ENCODE measurements around the gene ITGAL. TPM values are rescaled to one million over a fixed set of nuclear protein-coding genes. Genes with fewer than 3 reads are reported as not detected.
"Not testable (repeated sequence)": the region's sequence is repeated elsewhere in the genome, so short reads cannot be mapped to it uniquely, and the experiment has no call there.

ITGAL gene
- total RNA-seq, 1 donor, result 0.36 TPM

GRCh38 chr16:30535777-30536190 is 63.2 kb downstream of the ITGAL start:
- TF ChIP-seq, protein P1, sequence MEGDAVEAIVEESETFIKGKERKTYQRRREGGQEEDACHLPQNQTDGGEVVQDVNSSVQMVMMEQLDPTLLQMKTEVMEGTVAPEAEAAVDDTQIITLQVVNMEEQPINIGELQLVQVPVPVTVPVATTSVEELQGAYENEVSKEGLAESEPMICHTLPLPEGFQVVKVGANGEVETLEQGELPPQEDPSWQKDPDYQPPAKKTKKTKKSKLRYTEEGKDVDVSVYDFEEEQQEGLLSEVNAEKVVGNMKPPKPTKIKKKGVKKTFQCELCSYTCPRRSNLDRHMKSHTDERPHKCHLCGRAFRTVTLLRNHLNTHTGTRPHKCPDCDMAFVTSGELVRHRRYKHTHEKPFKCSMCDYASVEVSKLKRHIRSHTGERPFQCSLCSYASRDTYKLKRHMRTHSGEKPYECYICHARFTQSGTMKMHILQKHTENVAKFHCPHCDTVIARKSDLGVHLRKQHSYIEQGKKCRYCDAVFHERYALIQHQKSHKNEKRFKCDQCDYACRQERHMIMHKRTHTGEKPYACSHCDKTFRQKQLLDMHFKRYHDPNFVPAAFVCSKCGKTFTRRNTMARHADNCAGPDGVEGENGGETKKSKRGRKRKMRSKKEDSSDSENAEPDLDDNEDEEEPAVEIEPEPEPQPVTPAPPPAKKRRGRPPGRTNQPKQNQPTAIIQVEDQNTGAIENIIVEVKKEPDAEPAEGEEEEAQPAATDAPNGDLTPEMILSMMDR (IDR thresholded peaks at IDR 0.05; ENCODE audit: extremely low read depth, low read depth, low read length), result peak; percentile 64
- H3K36me3 ChIP-seq (ENCODE audit: insufficient read depth, low read length), result peaks cover 15% of the 10 kb centered on the region
- peak overlapping the region; percentile 93 for H3K27ac ChIP-seq (ENCODE audit: low read depth, low read length)
- peak overlapping the region; percentile 85 for H3K4me2 ChIP-seq (ENCODE audit: insufficient read depth, low read length)
- H3K79me2 ChIP-seq (ENCODE audit: insufficient read depth, low read length), result peaks cover 21% of the 10 kb centered on the region
- no peaks in the 10 kb centered on the region for H3K27me3 ChIP-seq (ENCODE audit: insufficient read depth, low read length)
- H3K9me3 ChIP-seq (ENCODE audit: low read depth, low read length), result no peaks in the 10 kb centered on the region
- peak; percentile 97 for DNase-seq (ENCODE audit: insufficient read length, low spot score, missing footprints)
- H2AFZ ChIP-seq (ENCODE audit: low read length), result peak overlapping the region; percentile 91
- peak overlapping the region; percentile 91 for H3K4me3 ChIP-seq (ENCODE audit: insufficient read depth, low read length)
- no peaks in the 10 kb centered on the region for H4K20me1 ChIP-seq (ENCODE audit: insufficient read depth, low read length)
- peaks cover 9% of the 10 kb centered on the region for H3K4me1 ChIP-seq (ENCODE audit: insufficient read depth, low read length)

GRCh38 chr16:30536391-30537024 is 64.0 kb downstream of the ITGAL start:
- H3K4me3 ChIP-seq (ENCODE audit: insufficient read depth, low read length); DNase-seq (ENCODE audit: insufficient read length, low spot score, missing footprints); H3K9me3 ChIP-seq (ENCODE audit: low read depth, low read length); H4K20me1 ChIP-seq (ENCODE audit: insufficient read depth, low read length); H3K36me3 ChIP-seq (ENCODE audit: insufficient read depth, low read length); H3K27me3 ChIP-seq (ENCODE audit: insufficient read depth, low read length); H3K4me2 ChIP-seq (ENCODE audit: insufficient read depth, low read length); H3K27ac ChIP-seq (ENCODE audit: low read depth, low read length); H2AFZ ChIP-seq (ENCODE audit: low read length): not testable (repeated sequence)
- Histone ChIP-seq H3K4me1 (ENCODE audit: insufficient read depth, low read length) (peaks cover 14% of the 10 kb centered on the region), H3K79me2 (ENCODE audit: insufficient read depth, low read length) (peaks cover 21% of the 10 kb centered on the region)

DNA sequence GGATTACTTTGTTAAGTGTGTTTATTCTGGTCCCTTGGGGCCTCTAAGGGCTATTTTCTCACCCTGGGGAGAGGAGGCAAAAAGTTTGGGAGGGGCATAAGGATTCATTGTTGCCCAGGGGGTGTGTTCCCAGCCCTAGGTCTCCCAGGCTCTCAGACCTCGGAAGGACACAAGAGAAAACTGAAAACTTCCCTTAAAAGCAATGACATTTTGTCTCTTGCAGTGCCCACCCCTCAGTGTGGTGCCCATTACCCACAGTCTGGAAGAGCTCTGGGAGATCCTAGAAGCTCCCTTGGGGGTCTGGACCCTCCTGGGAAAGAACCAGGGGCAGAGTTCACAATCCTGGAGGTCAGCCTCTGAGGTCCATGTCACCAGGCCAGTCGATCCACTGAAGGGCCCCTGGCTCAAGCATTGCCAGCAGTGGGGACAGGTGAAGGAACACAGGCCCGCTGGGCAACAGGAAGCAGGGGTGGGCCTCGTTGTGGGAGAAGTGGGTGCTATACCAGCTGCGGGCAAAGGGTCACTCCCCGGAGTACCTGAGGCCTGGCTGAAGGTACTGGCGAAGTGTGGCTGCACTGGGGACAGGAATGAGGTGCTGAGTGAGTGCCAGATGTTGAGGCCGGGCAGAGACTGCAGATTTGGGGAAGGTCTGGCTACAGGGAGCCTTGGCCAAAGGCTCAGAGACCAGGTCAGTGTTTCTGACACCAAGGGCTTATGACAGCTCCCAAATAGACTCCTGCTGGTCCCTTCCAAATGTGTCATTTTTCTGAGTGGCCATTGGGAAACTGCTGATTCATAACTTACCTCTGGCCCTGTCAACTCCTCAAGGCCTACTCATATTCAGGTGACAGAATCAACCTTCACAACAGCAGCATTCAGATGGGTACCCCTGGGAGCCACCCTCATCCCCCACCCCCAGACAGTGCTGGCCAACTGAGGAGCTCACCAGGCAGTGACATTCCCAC is 66.7 kb downstream of the ITGAL start:
- H3K36me3 ChIP-seq (ENCODE audit: insufficient read depth, low read length), result no peaks in the 10 kb centered on the region
- H3K4me3 ChIP-seq (ENCODE audit: insufficient read depth, low read length), result no peak overlapping the region
- H3K9me3 ChIP-seq (ENCODE audit: low read depth, low read length), result no peaks in the 10 kb centered on the region
- H3K4me2 ChIP-seq (ENCODE audit: insufficient read depth, low read length), result no peak overlapping the region
- TF ChIP-seq, protein P1 (IDR thresholded peaks at IDR 0.05; ENCODE audit: extremely low read depth, low read depth, low read length), result no peak
- H3K27me3 ChIP-seq (ENCODE audit: insufficient read depth, low read length), result no peaks in the 10 kb centered on the region
- peaks cover 21% of the 10 kb centered on the region for H3K4me1 ChIP-seq (ENCODE audit: insufficient read depth, low read length)
- no peak overlapping the region for H3K27ac ChIP-seq (ENCODE audit: low read depth, low read length)
- no peak overlapping the region for H2AFZ ChIP-seq (ENCODE audit: low read length)
- DNase-seq (ENCODE audit: insufficient read length, low spot score, missing footprints), result no peak
- H3K79me2 ChIP-seq (ENCODE audit: insufficient read depth, low read length), result peaks cover 8% of the 10 kb centered on the region
- no peaks in the 10 kb centered on the region for H4K20me1 ChIP-seq (ENCODE audit: insufficient read depth, low read length)

DNA sequence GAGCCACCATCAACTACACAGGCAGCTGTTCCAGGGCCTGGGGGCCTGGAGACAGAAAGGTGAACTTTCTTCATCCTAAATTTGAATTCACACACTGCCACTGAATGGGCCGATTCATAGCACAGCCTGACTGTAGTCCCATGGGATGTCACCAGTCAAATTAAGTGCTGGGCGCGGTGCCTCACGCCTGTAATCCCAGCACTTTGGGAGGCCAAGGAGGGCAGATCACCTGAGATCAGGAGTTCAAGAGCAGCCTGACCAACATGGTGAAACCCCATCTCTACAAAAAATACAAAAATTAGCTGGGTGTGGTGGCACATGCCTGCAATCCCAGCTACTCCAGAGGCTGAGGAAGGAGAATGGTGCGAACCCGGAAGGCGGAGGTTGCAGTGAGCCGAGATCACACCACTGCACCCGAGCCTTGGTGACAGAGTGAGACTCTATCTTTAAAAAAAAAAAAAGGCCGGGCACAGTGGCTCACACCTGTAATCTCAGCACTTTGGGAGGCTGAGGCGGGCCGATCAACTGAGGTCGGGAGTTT is 67.5 kb downstream of the ITGAL start:
- not testable (repeated sequence) for H3K4me3 ChIP-seq (ENCODE audit: insufficient read depth, low read length); H3K4me2 ChIP-seq (ENCODE audit: insufficient read depth, low read length); H2AFZ ChIP-seq (ENCODE audit: low read length); H3K27ac ChIP-seq (ENCODE audit: low read depth, low read length); H3K9me3 ChIP-seq (ENCODE audit: low read depth, low read length); H3K36me3 ChIP-seq (ENCODE audit: insufficient read depth, low read length); H3K79me2 ChIP-seq (ENCODE audit: insufficient read depth, low read length); H3K27me3 ChIP-seq (ENCODE audit: insufficient read depth, low read length); H4K20me1 ChIP-seq (ENCODE audit: insufficient read depth, low read length); DNase-seq (ENCODE audit: insufficient read length, low spot score, missing footprints)
- peaks cover 21% of the 10 kb centered on the region for H3K4me1 ChIP-seq (ENCODE audit: insufficient read depth, low read length)

DNA sequence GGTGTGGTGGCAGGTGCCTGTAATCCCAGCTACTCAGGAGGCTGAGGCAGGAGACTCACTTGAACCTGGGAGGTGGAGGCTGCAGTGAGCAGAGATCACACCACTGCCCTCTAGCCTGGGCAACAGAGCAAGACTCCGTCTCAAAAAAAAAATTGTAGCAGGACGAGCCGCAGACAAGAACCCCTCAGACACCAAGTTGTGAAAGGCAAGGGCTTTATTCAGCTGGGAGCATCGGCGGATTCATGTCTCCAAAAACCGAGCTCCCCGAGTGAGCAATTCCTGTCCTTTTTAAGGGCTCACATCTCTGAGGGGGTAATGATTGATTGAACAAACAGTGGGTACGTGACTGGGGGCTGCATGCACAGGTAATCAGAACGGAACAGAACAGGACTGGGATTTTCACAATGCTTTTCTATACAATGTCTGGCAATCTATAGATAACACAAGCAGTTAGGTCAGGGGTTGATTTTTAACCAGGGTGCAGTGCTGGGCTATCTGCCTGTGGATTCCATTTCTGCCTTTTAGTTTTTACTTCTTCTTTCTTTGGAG is 68.4 kb downstream of the ITGAL start:
- H3K27me3 ChIP-seq (ENCODE audit: insufficient read depth, low read length); H3K4me2 ChIP-seq (ENCODE audit: insufficient read depth, low read length); H4K20me1 ChIP-seq (ENCODE audit: insufficient read depth, low read length); H3K9me3 ChIP-seq (ENCODE audit: low read depth, low read length); H3K4me3 ChIP-seq (ENCODE audit: insufficient read depth, low read length); H3K36me3 ChIP-seq (ENCODE audit: insufficient read depth, low read length); H3K79me2 ChIP-seq (ENCODE audit: insufficient read depth, low read length); DNase-seq (ENCODE audit: insufficient read length, low spot score, missing footprints): not testable (repeated sequence)
- Histone ChIP-seq H3K4me1 (ENCODE audit: insufficient read depth, low read length) (peaks cover 13% of the 10 kb centered on the region), H2AFZ (ENCODE audit: low read length) (peak overlapping the region; percentile 77), H3K27ac (ENCODE audit: low read depth, low read length) (peak overlapping the region; percentile 11)
